ENCODE results near the gene GSTA2.
A peak's percentile ranks its signal among the peaks of the same experiment; 100 is the strongest.
"Not testable (repeated sequence)": the region's sequence is repeated elsewhere in the genome, so short reads cannot be mapped to it uniquely, and the experiment has no call there.

The GSTA2 gene

DNA sequence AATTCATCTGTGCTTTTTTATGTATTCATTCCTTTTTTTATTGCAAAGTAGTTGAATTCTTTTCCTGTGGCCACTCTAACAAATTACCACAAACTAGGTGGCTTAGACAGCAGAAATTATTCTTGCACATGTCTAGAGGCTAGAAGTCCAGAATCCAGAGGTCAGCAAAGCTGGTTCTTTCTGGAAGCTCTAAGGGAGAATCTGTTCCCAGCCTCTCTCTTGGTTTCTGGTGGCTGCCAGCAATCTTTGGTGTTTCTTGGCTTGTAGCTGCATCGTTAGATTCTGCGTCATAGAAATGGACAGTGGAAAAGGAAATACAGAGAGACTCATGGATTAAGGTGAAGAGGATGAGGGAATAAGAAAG, 39.3 kb downstream of the GSTA2 start:
- DNase-seq (no peak), ATAC-seq (no peak)
- no peak overlapping the region for H3K27ac Mint-ChIP-seq
- no peaks in the 10 kb centered on the region for H3K4me1 Mint-ChIP-seq
- H3K9me3 Mint-ChIP-seq: no peaks in the 10 kb centered on the region
- H3K4me3 Mint-ChIP-seq: no peak overlapping the region
- H3K27me3 Mint-ChIP-seq: peaks cover 7% of the 10 kb centered on the region

GRCh38 chr6:52720321-52720720, 43.0 kb downstream of the GSTA2 start:
- ATAC-seq: no peak
- Mint-ChIP-seq H3K27ac (no peak overlapping the region), H3K4me3 (no peak overlapping the region), H3K9me3 (no peaks in the 10 kb centered on the region), H3K4me1 (no peaks in the 10 kb centered on the region), H3K27me3 (peaks cover 15% of the 10 kb centered on the region)
- no peak for DNase-seq

DNA sequence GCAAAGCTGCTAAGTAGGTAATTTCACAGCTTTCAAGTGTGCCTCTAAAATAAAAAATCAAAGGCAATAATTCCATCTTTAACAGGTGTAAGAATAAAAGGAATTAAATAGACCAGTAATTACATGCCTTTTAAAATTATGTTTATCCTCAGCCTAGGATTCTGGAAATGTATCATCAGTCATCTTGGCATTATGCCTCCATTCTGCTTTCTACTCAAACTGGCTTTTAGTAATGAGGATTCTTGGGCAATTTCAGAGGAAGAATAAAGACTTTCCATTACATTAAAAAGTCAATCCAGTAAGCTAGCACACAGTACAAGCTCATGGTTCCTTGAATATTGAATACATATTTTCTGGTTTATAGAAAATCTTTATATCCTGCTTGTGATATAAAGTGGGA, 44.7 kb downstream of the GSTA2 start:
- ATAC-seq (no peak), DNase-seq (no peak)
- peaks cover 8% of the 10 kb centered on the region for H3K27me3 Mint-ChIP-seq
- H3K4me3 Mint-ChIP-seq: no peak overlapping the region
- H3K9me3 Mint-ChIP-seq: no peaks in the 10 kb centered on the region
- no peak overlapping the region for H3K27ac Mint-ChIP-seq
- H3K4me1 Mint-ChIP-seq: no peaks in the 10 kb centered on the region

GRCh38 chr6:52714761-52715160, 48.5 kb downstream of the GSTA2 start:
- not testable (repeated sequence) for ATAC-seq, H3K9me3 Mint-ChIP-seq, DNase-seq, H3K4me3 Mint-ChIP-seq, H3K4me1 Mint-ChIP-seq, H3K27ac Mint-ChIP-seq, H3K27me3 Mint-ChIP-seq

DNA sequence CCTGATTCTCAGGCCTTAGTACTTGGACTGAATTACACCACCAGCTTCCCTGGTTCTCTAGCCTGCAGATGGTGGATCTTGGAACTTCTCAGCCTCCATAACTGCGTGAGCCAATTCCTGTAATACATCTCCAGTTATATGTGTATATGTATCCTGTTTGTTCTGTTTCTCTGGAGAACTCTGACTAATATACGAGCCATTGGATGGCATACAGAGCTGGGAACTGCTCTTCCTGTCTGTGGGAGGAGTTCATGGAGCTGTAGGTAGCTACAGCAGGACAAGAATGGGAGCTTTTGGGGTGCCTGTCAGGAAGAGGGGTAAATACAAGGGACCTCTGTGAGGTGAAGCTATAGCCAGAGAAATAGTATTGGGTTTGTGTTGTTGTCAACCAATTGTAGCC, 51.1 kb downstream of the GSTA2 start:
- Mint-ChIP-seq H3K9me3 (no peaks in the 10 kb centered on the region), H3K27me3 (peaks cover 8% of the 10 kb centered on the region), H3K4me1 (no peaks in the 10 kb centered on the region), H3K27ac (no peak overlapping the region), H3K4me3 (no peak overlapping the region)
- DNase-seq: no peak
- ATAC-seq: no peak

DNA sequence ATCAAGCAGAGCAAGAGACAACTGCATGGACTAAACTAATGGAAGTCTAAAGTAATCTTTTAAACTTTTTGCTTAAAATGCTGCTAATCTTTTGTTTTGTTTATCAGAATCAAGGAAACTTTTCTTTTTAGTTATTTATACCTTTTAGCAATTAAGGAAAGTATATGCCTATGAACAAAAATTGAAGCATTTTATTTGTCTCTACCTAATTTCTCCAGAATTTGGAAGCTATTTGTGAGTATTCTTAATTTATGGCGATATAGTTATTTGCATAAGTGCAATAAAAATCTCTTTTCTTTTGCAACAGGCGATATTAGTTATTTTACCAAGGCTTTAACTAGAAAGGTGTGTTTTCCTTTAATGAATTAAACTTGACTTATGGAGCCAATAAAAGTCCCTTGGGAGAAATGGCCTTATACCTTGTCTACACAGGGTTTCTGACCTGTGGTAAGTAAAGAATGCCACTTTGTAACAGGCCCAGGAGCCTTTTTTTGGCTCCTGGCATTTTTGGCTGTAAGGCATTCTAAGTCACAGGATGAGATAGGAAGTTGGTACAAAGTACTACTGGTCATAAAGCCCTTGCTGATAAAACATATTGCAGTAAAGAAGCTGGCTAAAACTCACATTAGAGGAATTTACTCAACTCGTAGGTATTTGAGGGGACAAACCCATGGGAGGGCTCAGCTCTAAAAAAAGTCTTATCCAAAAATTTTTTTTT, 55.2 kb downstream of the GSTA2 start:
- no peak for ATAC-seq
- H3K27me3 Mint-ChIP-seq: peaks cover 10% of the 10 kb centered on the region
- no peak for DNase-seq
- no peaks in the 10 kb centered on the region for H3K4me1 Mint-ChIP-seq
- no peak overlapping the region for H3K4me3 Mint-ChIP-seq
- H3K9me3 Mint-ChIP-seq: no peaks in the 10 kb centered on the region
- H3K27ac Mint-ChIP-seq: no peak overlapping the region

DNA sequence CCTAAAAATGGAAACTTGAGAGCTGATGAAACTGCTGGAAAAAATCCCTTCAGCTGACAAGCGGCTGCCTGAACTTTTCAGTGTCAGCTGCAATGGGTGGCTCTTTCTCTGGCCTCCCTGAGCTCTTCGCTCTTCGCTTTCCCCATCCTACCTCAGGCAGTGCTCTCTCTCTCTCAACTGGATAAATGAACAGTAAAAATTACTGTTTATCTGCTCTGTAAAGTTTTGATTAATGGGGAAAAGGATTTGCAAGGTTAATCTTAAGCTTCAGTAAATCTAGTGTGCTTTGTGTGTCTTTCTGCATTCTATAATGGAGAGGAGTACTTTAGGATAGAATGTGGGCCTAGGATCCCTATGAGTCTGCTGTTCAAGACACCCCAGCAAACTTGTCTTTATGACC, 57.3 kb downstream of the GSTA2 start:
- H3K9me3 Mint-ChIP-seq: no peaks in the 10 kb centered on the region
- H3K27ac Mint-ChIP-seq: peak overlapping the region; percentile 14 to 19
- no peaks in the 10 kb centered on the region for H3K4me1 Mint-ChIP-seq
- no peak for ATAC-seq
- H3K27me3 Mint-ChIP-seq: peaks cover 10% of the 10 kb centered on the region
- no peak for DNase-seq
- H3K4me3 Mint-ChIP-seq: no peak overlapping the region

DNA sequence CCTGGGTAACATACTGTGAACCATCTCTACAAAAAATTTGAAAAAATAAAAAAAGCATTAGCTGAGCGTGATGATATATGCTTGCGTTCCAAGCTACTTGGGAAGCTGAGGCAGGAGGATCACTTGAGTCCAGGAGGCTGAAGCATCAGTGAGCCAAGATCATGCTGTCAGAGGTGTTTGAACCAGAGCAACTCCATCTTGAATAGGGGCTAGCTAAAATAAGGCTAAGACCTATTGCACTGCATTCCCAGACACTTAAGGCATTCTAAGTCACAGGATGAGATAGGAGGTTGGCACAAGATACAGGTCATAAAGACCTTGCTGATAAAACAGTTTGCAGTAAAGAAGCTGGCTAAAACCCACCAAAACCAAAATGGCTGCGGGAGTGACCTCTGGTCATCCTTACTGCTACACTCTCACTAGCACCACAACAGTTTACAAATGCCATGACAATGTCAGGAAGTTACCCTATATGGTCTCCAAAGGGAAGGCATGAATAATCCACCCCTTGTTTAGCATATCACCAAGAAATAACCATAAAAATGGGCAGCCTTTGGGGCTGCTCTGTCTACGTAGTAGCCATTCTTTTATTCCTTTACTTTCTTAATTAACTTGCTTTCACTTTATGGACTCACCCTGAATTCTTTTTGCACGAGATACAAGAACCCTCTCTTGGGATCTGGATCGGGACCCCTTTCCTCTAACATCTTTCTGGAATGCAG, 58.3 kb downstream of the GSTA2 start:
- not testable (repeated sequence) for H3K9me3 Mint-ChIP-seq, H3K4me3 Mint-ChIP-seq, DNase-seq, ATAC-seq, H3K27ac Mint-ChIP-seq, H3K4me1 Mint-ChIP-seq
- peaks cover 10% of the 10 kb centered on the region for H3K27me3 Mint-ChIP-seq

GRCh38 chr6:52704060-52704459, 59.2 kb downstream of the GSTA2 start:
- H3K9me3 Mint-ChIP-seq: no peaks in the 10 kb centered on the region
- H3K27ac Mint-ChIP-seq: no peak overlapping the region
- H3K27me3 Mint-ChIP-seq: peaks cover 10% of the 10 kb centered on the region
- H3K4me1 Mint-ChIP-seq: no peaks in the 10 kb centered on the region
- DNase-seq: no peak
- no peak overlapping the region for H3K4me3 Mint-ChIP-seq
- ATAC-seq: no peak

Measured in stimulated activated naive CD8-positive, alpha-beta T cell treated with anti-CD3 and anti-CD28 coated beads, Interleukin-15, amount 100 ng/mL, for 72 hours (primary cell).